BJ (cell line): ENCODE data around the gene VPS36. TPM values are rescaled to one million over a fixed set of nuclear protein-coding genes. Genes with fewer than 3 reads are reported as not detected.

Experiments
- CTCF ChIA-PET: fragments of 350-600 bp; formaldehyde crosslinking; extraction: SDS; loops from one replicate; lab custom pipeline; 2021; ENCODE audit warnings: antibody characterized with exemption, inconsistent platforms; lab: Yijun Ruan, JAX
- POLR2A ChIA-PET: fragments of 300-600 bp; sonication (Branson Sonifier 250); formaldehyde crosslinking; extraction: SDS; loops from one replicate; lab custom pipeline; 2021; ENCODE audit warnings: antibody characterized with exemption; lab: Charles Lee
- DNase-seq: peaks from one replicate; pipeline ENCODE4 v3.0.0-alpha.2; 2011; ENCODE audit warnings: low read depth
- H3K27me3 ChIP-seq: 2 replicates; pipeline ENCODE4 v1.6.0; 2011; ENCODE audit warnings: low read length; ENCODE audit not compliant: control insufficient read depth, insufficient read depth
- H3K36me3 ChIP-seq: 2 replicates; pipeline ENCODE4 v1.5.1; 2011; ENCODE audit warnings: low read length; ENCODE audit not compliant: control insufficient read depth, insufficient read depth
- H3K4me3 ChIP-seq: 2 replicates; pipeline ENCODE4 v1.5.1; 2011; ENCODE audit warnings: low read depth, mild to moderate bottlenecking, control low read depth, low read length
- CTCF ChIP-seq: IDR thresholded peaks from 2 replicates; pipeline ENCODE4 v1.5.1; 2011; ENCODE audit warnings: low read depth, mild to moderate bottlenecking, control low read depth, inconsistent platforms, low read length, moderate library complexity; ENCODE audit not compliant: insufficient read depth
- polyA plus RNA-seq: library from polyadenylated mRNA; depleted of rRNA; stranded (reverse); fragments of >200 nt; gene quantifications from 2 replicates; pipeline ENCODE4 v1.2.3, GENCODE V29; 2011

VPS36 gene
- polyA plus RNA-seq, 1 experiment, result 10.0 TPM

DNA sequence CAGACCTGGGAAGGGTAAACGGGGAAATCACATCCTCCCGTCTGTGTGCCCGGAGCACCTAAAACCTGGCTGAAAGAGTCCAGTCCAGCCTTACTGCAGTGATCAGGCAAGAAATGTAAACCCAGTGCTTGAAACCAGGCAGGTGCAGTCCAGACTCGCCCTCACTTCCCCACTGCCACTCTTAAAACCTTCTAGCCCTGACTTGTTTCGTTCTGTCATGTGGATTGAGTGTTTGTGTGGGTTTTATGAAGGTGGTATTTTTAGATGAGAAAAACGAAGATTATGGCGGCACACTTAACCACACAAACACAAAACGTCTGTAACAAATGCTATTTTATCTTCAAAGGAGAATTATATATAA is 4.0 kb upstream of the VPS36 start:
- peak overlapping the region; percentile 83 for H3K4me3 ChIP-seq
- ChIA-PET CTCF (no interaction called here), POLR2A (no interaction called here)
- TF ChIP-seq CTCF, result no peak
- no peaks in the 10 kb centered on the region for H3K36me3 ChIP-seq
- DNase-seq, result no peak
- H3K27me3 ChIP-seq, result no peaks in the 10 kb centered on the region

DNA sequence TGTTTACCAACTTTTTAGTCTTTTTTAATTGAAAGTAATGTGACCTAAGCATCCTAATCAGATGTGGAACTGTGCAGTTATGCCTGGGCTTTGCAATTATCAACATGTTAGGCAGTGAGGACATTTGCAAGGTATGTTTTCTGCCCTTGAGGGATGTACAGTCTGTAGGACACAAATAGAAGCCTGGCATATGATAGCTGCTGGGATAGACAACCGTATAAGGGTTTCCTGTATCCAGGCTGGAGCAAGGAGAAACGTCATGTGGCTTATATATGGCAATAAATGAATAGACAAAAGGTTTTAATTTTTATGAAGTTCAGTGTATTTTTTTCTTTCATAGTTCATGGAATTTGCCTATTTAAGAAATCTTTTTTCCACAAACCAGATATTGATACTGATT is 2.0 kb upstream of the VPS36 start:
- no peaks in the 10 kb centered on the region for H3K36me3 ChIP-seq
- no peak for TF ChIP-seq CTCF
- DNase-seq, result no peak
- no peaks in the 10 kb centered on the region for H3K27me3 ChIP-seq
- no peak overlapping the region for H3K4me3 ChIP-seq
- ChIA-PET POLR2A (no interaction called here), CTCF (interaction anchor here (3.9 kb wide), 1 partner anchor 109 kb away, joined by 56 read pairs; no protein-coding TSS in a partner anchor)

DNA sequence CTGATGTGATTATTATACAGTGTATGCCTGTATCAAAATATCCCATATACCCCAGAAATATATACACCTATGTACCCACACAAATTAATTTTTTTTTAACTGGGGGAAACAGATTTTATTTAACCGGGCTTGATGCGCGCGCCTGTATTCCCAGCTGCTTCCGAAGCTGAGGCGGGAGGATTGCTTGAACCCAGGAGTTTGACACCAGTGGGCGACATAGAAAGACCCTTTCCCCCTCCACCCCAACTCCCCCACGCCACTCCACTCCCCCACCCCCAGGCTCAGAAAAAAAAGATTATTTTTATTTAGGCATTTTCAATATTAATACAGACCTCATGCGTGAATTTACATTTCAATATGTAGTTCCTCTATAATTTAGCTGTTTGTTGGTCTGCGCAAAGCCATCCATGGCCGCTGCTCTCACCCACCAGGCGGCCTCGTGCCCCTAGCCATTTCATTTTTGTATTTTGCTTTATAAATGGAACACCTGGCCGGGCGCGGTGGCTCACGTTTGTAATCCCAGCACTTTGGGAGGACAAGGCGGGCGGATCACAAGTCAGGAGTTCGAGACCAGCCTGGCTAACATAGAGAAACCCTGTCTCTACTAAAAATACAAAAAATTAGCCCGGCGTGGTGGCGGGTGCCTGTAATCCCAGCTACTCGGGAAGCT is 836 bp upstream of the VPS36 start:
- POLR2A ChIA-PET, result no interaction called here
- no peaks in the 10 kb centered on the region for H3K36me3 ChIP-seq
- DNase-seq, result no peak
- CTCF ChIA-PET, result interaction anchor here (0.6 to 3.9 kb wide), 36 partner anchors 8 to 558 kb away, joined by 3 to 56 read pairs (median 4); partner anchors contain the start of genes SUGT1 and THSD1
- no peak overlapping the region for H3K4me3 ChIP-seq
- no peaks in the 10 kb centered on the region for H3K27me3 ChIP-seq
- TF ChIP-seq CTCF, result no peak

- H3K4me3 ChIP-seq, result no peak overlapping the region
- ChIA-PET POLR2A (no interaction called here), CTCF (interaction anchor here (0.6 to 3.9 kb wide), 37 partner anchors 9 to 557 kb away, joined by 3 to 56 read pairs (median 4); partner anchors contain the start of genes SUGT1 and THSD1)
- TF ChIP-seq CTCF, result no peak
- DNase-seq, result no peak
- no peaks in the 10 kb centered on the region for H3K36me3 ChIP-seq
- H3K27me3 ChIP-seq, result no peaks in the 10 kb centered on the region
Observed at GRCh38 chr13:52450793-52451116, 321 bp upstream of the VPS36 start.

DNA sequence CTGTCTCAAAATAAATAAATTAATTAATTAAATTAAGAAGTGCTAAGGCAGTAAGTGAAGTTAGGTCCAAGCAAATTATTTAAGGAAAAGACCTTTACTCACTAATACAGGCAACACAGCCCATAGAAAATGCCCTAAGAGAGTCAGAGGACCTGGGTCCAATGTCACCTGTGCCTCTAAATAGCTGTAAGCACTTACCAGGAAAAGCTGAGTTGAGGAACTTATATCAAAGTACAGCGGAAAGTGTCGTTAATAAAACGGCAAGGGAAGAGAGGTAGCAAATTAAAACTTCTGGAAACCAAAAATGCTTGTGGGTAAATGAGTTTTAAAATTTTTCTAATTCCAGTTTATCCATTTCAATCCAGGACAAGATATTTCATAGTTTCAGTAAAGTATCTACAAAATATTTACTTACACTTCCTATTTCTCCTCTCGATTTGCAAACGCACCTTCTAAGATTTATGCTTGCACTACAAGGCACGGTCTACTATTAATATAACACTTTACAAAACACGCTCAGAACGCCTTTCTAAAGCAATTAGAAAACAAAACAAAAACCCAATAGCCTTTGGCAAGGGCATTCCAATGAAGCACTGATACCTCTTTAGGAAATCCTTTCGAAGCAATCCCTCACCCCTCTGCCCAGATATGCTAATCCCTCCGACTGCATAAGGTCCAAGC is 963 bp downstream of the VPS36 start:
- no peak for TF ChIP-seq CTCF
- no peaks in the 10 kb centered on the region for H3K36me3 ChIP-seq
- DNase-seq, result no peak
- POLR2A ChIA-PET, result no interaction called here
- H3K27me3 ChIP-seq, result no peaks in the 10 kb centered on the region
- H3K4me3 ChIP-seq, result peak overlapping the region; percentile 67
- CTCF ChIA-PET, result interaction anchor here (0.6 to 3.9 kb wide), 27 partner anchors 9 to 547 kb away, joined by 3 to 56 read pairs (median 6); partner anchors contain the start of gene ALG11
